Amniotic stem cell (primary cell): ENCODE measurements around the gene ARHGAP25.
A peak's percentile ranks its signal among the peaks of the same experiment; 100 is the strongest.

Experiments used
- DNase-seq: peaks from one replicate; lab custom pipeline; 2025; lab: John Stamatoyannopoulos, UW

ARHGAP25 gene

GRCh38 chr2:68744366-68744912, 9.8 kb downstream of the ARHGAP25 start:
- DNase-seq: no peak

GRCh38 chr2:68745006-68745405, 10.4 kb downstream of the ARHGAP25 start:
- no peak for DNase-seq

GRCh38 chr2:68746408-68746807, 11.8 kb downstream of the ARHGAP25 start:
- DNase-seq: no peak

- no peak for DNase-seq
These were observed 12.8 kb downstream of the ARHGAP25 start for GRCh38 chr2:68747413-68747812.

GRCh38 chr2:68747900-68748299, 13.3 kb downstream of the ARHGAP25 start:
- DNase-seq: no peak

- DNase-seq: no peak
These were observed 14.0 kb downstream of the ARHGAP25 start for GRCh38 chr2:68748568-68748967.

GRCh38 chr2:68749345-68749744, 14.7 kb downstream of the ARHGAP25 start:
- DNase-seq: no peak

GRCh38 chr2:68750592-68751396, 16.2 kb downstream of the ARHGAP25 start:
- no peak for DNase-seq

- DNase-seq: peak; percentile 76
These were observed 17.1 kb downstream of the ARHGAP25 start for GRCh38 chr2:68751397-68752339.

- no peak for DNase-seq
These were observed 18.7 kb downstream of the ARHGAP25 start for GRCh38 chr2:68753318-68753717.

GRCh38 chr2:68755071-68755470, 20.5 kb downstream of the ARHGAP25 start:
- no peak for DNase-seq

GRCh38 chr2:68756178-68756577, 21.6 kb downstream of the ARHGAP25 start:
- DNase-seq: no peak

GRCh38 chr2:68757081-68757480, 22.5 kb downstream of the ARHGAP25 start:
- no peak for DNase-seq

- DNase-seq: no peak
These were observed 27.5 kb downstream of the ARHGAP25 start for GRCh38 chr2:68762100-68762499.

- DNase-seq: no peak
These were observed 28.1 kb downstream of the ARHGAP25 start for GRCh38 chr2:68762665-68763064.

GRCh38 chr2:68764041-68764805, 29.6 kb downstream of the ARHGAP25 start:
- DNase-seq: no peak

- DNase-seq: no peak
These were observed 30.2 kb downstream of the ARHGAP25 start for GRCh38 chr2:68764806-68765311.

GRCh38 chr2:68765739-68766375, 31.2 kb downstream of the ARHGAP25 start:
- no peak for DNase-seq

GRCh38 chr2:68766376-68766845, 31.8 kb downstream of the ARHGAP25 start:
- DNase-seq: no peak

- DNase-seq: no peak
These were observed 32.7 kb downstream of the ARHGAP25 start for GRCh38 chr2:68767031-68767961.
